Activated naive CD4-positive, alpha-beta T cell treated with anti-CD3 and anti-CD28 coated beads, Interleukin-2, amount 10 ng/mL, durations not matched to agents 7 days and 5 days (primary cell): ENCODE measurements around the gene OR10R2.
"Not testable (repeated sequence)": the region's sequence is repeated elsewhere in the genome, so short reads cannot be mapped to it uniquely, and the experiment has no call there.

Experiments
- CTCF ChIA-PET: fragments of 350-600 bp; sonication (Branson Sonifier 250); formaldehyde crosslinking; loops from one replicate; lab custom pipeline; 2021; ENCODE audit warnings: antibody characterized with exemption; lab: Charles Lee
- DNase-seq: peaks from one replicate; pipeline ENCODE4 v3.0.0-alpha.2; 2020
- H3K27ac Mint-ChIP-seq: one replicate; pipeline ENCODE4 v1.8.0; 2021; ENCODE audit warnings: mild to moderate bottlenecking, moderate library complexity, mixed read lengths
- H3K27me3 Mint-ChIP-seq: one replicate; pipeline ENCODE4 v1.8.0; 2021; ENCODE audit warnings: mild to moderate bottlenecking, mixed read lengths
- H3K36me3 Mint-ChIP-seq: one replicate; pipeline ENCODE4 v1.8.0; 2021; ENCODE audit warnings: mixed read lengths
- H3K4me1 Mint-ChIP-seq: one replicate; pipeline ENCODE4 v1.8.0; 2021; ENCODE audit warnings: mixed read lengths
- H3K4me3 Mint-ChIP-seq: one replicate; pipeline ENCODE4 v1.8.0; 2021; ENCODE audit warnings: mild to moderate bottlenecking, moderate library complexity, mixed read lengths
- H3K9me3 Mint-ChIP-seq: one replicate; pipeline ENCODE4 v1.8.0; 2021; ENCODE audit warnings: mixed read lengths

The OR10R2 gene

GRCh38 chr1:158471920-158472319, at the start of gene OR10R2:
TSS of gene OR10R2 (plus strand) at chr1:158472220. CDS start at chr1:158472326, 106 bp downstream.
- peaks cover 5% of the 10 kb centered on the region for H3K27me3 Mint-ChIP-seq
- H3K36me3 Mint-ChIP-seq, result no peaks in the 10 kb centered on the region
- no peak for DNase-seq
- CTCF ChIA-PET, result no interaction called here
- H3K27ac Mint-ChIP-seq, result no peak within 1 kb of the TSS
- no peak within 1 kb of the TSS for H3K4me3 Mint-ChIP-seq
- H3K4me1 Mint-ChIP-seq, result no peaks in the 10 kb centered on the region
- no peaks in the 10 kb centered on the region for H3K9me3 Mint-ChIP-seq

- H3K27ac Mint-ChIP-seq, result no peak overlapping the region
- H3K4me3 Mint-ChIP-seq, result no peak overlapping the region
- CTCF ChIA-PET, result no interaction called here
- no peak for DNase-seq
- H3K36me3 Mint-ChIP-seq, result no peaks in the 10 kb centered on the region
- H3K9me3 Mint-ChIP-seq, result no peaks in the 10 kb centered on the region
- H3K4me1 Mint-ChIP-seq, result no peaks in the 10 kb centered on the region
- H3K27me3 Mint-ChIP-seq, result no peaks in the 10 kb centered on the region
Observed at GRCh38 chr1:158425027-158425426, 47.0 kb upstream of the OR10R2 start.

- H3K27me3 Mint-ChIP-seq, result no peaks in the 10 kb centered on the region
- H3K9me3 Mint-ChIP-seq, result no peaks in the 10 kb centered on the region
- no peak within 1 kb of the TSS for H3K4me3 Mint-ChIP-seq
- no peaks in the 10 kb centered on the region for H3K4me1 Mint-ChIP-seq
- no peak for DNase-seq
- H3K36me3 Mint-ChIP-seq, result no peaks in the 10 kb centered on the region
- H3K27ac Mint-ChIP-seq, result no peak within 1 kb of the TSS
- CTCF ChIA-PET, result no interaction called here
Observed at GRCh38 chr1:158426137-158426536, 45.9 kb upstream of the OR10R2 start, which contains the start of gene OR10K2. TSS of gene OR10K2 (minus strand) at chr1:158426237. CDS start at chr1:158420866, 5,371 bp downstream.

- H3K36me3 Mint-ChIP-seq, CTCF ChIA-PET, DNase-seq, H3K4me1 Mint-ChIP-seq, H3K27ac Mint-ChIP-seq, H3K4me3 Mint-ChIP-seq, H3K27me3 Mint-ChIP-seq, H3K9me3 Mint-ChIP-seq: not testable (repeated sequence)
Observed at GRCh38 chr1:158430163-158430562, 41.9 kb upstream of the OR10R2 start.

- no peaks in the 10 kb centered on the region for H3K27me3 Mint-ChIP-seq
- H3K9me3 Mint-ChIP-seq, result no peaks in the 10 kb centered on the region
- DNase-seq, result no peak
- H3K4me3 Mint-ChIP-seq, result no peak overlapping the region
- CTCF ChIA-PET, result no interaction called here
- no peak overlapping the region for H3K27ac Mint-ChIP-seq
- H3K4me1 Mint-ChIP-seq, result no peaks in the 10 kb centered on the region
- no peaks in the 10 kb centered on the region for H3K36me3 Mint-ChIP-seq
Observed at GRCh38 chr1:158434741-158435140, 37.3 kb upstream of the OR10R2 start.

GRCh38 chr1:158445376-158445775, 26.6 kb upstream of the OR10R2 start:
- H3K27ac Mint-ChIP-seq, result no peak overlapping the region
- peaks cover 4% of the 10 kb centered on the region for H3K27me3 Mint-ChIP-seq
- CTCF ChIA-PET, result no interaction called here

GRCh38 chr1:158454537-158454936, 17.5 kb upstream of the OR10R2 start:
- Mint-ChIP-seq H3K4me1 (no peaks in the 10 kb centered on the region), H3K4me3 (no peak overlapping the region), H3K36me3 (no peaks in the 10 kb centered on the region), H3K27me3 (peaks cover 4% of the 10 kb centered on the region), H3K27ac (no peak overlapping the region), H3K9me3 (no peaks in the 10 kb centered on the region)
- CTCF ChIA-PET, result no interaction called here
- DNase-seq, result no peak

More at GRCh38 chr1:158445376-158445775, 26.6 kb upstream of the OR10R2 start:
- Mint-ChIP-seq H3K4me3 (no peak overlapping the region), H3K9me3 (no peaks in the 10 kb centered on the region), H3K4me1 (no peaks in the 10 kb centered on the region), H3K36me3 (no peaks in the 10 kb centered on the region)
- no peak for DNase-seq

- H3K4me1 Mint-ChIP-seq, result no peaks in the 10 kb centered on the region
- H3K36me3 Mint-ChIP-seq, result no peaks in the 10 kb centered on the region
- CTCF ChIA-PET, result no interaction called here
- no peaks in the 10 kb centered on the region for H3K9me3 Mint-ChIP-seq
- H3K27ac Mint-ChIP-seq, result no peak overlapping the region
- peaks cover 4% of the 10 kb centered on the region for H3K27me3 Mint-ChIP-seq
- no peak overlapping the region for H3K4me3 Mint-ChIP-seq
- no peak for DNase-seq
Observed at GRCh38 chr1:158457246-158457645, 14.8 kb upstream of the OR10R2 start.

- no peak overlapping the region for H3K27ac Mint-ChIP-seq
- no peaks in the 10 kb centered on the region for H3K4me1 Mint-ChIP-seq
- H3K4me3 Mint-ChIP-seq, result no peak overlapping the region
- DNase-seq, result no peak
- peaks cover 4% of the 10 kb centered on the region for H3K27me3 Mint-ChIP-seq
- no peaks in the 10 kb centered on the region for H3K9me3 Mint-ChIP-seq
- H3K36me3 Mint-ChIP-seq, result no peaks in the 10 kb centered on the region
- CTCF ChIA-PET, result no interaction called here
Observed at GRCh38 chr1:158458263-158458662, 13.8 kb upstream of the OR10R2 start.

GRCh38 chr1:158461534-158461933, 10.5 kb upstream of the OR10R2 start, which contains the start of gene OR10K1:
TSS of gene OR10K1 (plus strand) at chr1:158461834. CDS start at chr1:158465562, 3,728 bp downstream.
- CTCF ChIA-PET, result no interaction called here
- H3K27me3 Mint-ChIP-seq, result no peaks in the 10 kb centered on the region
- H3K4me3 Mint-ChIP-seq, result no peak within 1 kb of the TSS
- DNase-seq, result no peak
- H3K9me3 Mint-ChIP-seq, result no peaks in the 10 kb centered on the region
- no peaks in the 10 kb centered on the region for H3K4me1 Mint-ChIP-seq
- H3K27ac Mint-ChIP-seq, result no peak within 1 kb of the TSS
- H3K36me3 Mint-ChIP-seq, result no peaks in the 10 kb centered on the region

GRCh38 chr1:158485455-158485854, 13.4 kb downstream of the OR10R2 start:
- Mint-ChIP-seq H3K27me3 (peaks cover 5% of the 10 kb centered on the region), H3K27ac (no peak overlapping the region), H3K4me3 (no peak overlapping the region), H3K4me1 (no peaks in the 10 kb centered on the region), H3K36me3 (no peaks in the 10 kb centered on the region), H3K9me3 (no peaks in the 10 kb centered on the region)
- CTCF ChIA-PET, result no interaction called here
- no peak for DNase-seq

GRCh38 chr1:158491316-158491715, 19.3 kb downstream of the OR10R2 start:
- H3K4me3 Mint-ChIP-seq, result no peak overlapping the region
- CTCF ChIA-PET, result no interaction called here
- no peak for DNase-seq
- peaks cover 5% of the 10 kb centered on the region for H3K27me3 Mint-ChIP-seq
- no peak overlapping the region for H3K27ac Mint-ChIP-seq
- no peaks in the 10 kb centered on the region for H3K36me3 Mint-ChIP-seq
- no peaks in the 10 kb centered on the region for H3K9me3 Mint-ChIP-seq
- no peaks in the 10 kb centered on the region for H3K4me1 Mint-ChIP-seq

- Mint-ChIP-seq H3K9me3 (no peaks in the 10 kb centered on the region), H3K4me3 (no peak overlapping the region), H3K36me3 (no peaks in the 10 kb centered on the region), H3K27me3 (peaks cover 4% of the 10 kb centered on the region), H3K27ac (no peak overlapping the region), H3K4me1 (no peaks in the 10 kb centered on the region)
- no peak for DNase-seq
- CTCF ChIA-PET, result no interaction called here
Observed at GRCh38 chr1:158493054-158493453, 21.0 kb downstream of the OR10R2 start.

GRCh38 chr1:158494796-158495195, 22.8 kb downstream of the OR10R2 start:
- Mint-ChIP-seq H3K27me3 (no peaks in the 10 kb centered on the region), H3K36me3 (no peaks in the 10 kb centered on the region), H3K4me3 (no peak overlapping the region), H3K27ac (no peak overlapping the region), H3K4me1 (no peaks in the 10 kb centered on the region), H3K9me3 (no peaks in the 10 kb centered on the region)
- CTCF ChIA-PET, result no interaction called here
- no peak for DNase-seq

GRCh38 chr1:158496374-158496773, 24.4 kb downstream of the OR10R2 start:
- DNase-seq, result no peak
- H3K36me3 Mint-ChIP-seq, result no peaks in the 10 kb centered on the region
- no peaks in the 10 kb centered on the region for H3K4me1 Mint-ChIP-seq
- no peaks in the 10 kb centered on the region for H3K9me3 Mint-ChIP-seq
- H3K27ac Mint-ChIP-seq, result no peak overlapping the region
- peaks cover 3% of the 10 kb centered on the region for H3K27me3 Mint-ChIP-seq
- H3K4me3 Mint-ChIP-seq, result no peak overlapping the region
- CTCF ChIA-PET, result interaction anchor here (1.0 to 1.5 kb wide), 2 partner anchors 13 to 292 kb away, joined by 4 to 6 read pairs; no protein-coding TSS in a partner anchor
